B cell (primary cell): ENCODE results near the gene ANGPTL8.

Experiments used
- CTCF ChIP-seq: fragments of 200-600 bp; IDR thresholded peaks from one replicate; pipeline ENCODE4 v1.8.0; 2022; ENCODE audit warnings: antibody characterized with exemption, mild to moderate bottlenecking
- EZH2 ChIP-seq: IDR thresholded peaks from 2 replicates; pipeline ENCODE4 v1.6.1; 2012; ENCODE audit warnings: borderline replicate concordance, low read depth, mild to moderate bottlenecking, moderate library complexity, low read length; ENCODE audit not compliant: insufficient read depth, poor library complexity, severe bottlenecking

DNA sequence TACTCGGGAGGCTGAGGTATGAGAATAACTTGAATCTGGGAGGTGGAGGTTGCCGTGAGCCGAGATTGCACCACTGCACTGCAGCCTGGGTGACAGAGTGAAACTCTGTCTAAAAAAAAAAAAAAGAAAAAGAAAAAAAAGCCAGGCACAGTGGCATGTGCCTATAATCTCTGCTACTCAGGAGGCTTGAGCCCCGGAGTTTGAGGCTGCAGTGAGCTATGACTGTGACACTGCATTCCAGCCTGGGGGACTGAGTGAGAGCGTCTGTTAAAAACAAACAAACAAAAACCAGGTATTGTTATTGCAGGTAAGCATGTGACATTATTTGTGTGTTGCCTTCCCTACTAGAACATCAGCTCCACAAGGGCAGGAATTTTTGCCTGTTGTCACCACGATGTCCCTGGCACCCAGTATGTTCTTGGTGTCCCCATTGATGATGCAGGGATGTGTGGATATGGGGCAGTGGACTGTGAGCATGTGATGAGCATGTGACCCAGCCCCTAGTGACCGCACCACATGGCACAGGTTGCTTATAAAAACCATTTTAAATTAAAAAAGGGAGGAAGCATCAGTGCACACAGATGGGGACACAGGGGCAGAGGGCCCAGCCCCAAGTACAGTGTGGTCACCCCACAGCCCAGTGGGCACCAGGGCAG, 40.5 kb upstream of the ANGPTL8 start:
- TF ChIP-seq CTCF (no peak), EZH2 (no peak)
